HEK293 (cell line): ENCODE results near the gene F2R.
A peak's percentile ranks its signal among the peaks of the same experiment; 100 is the strongest.

Experiments
- CTCF ChIA-PET: fragments of 350-600 bp; formaldehyde crosslinking; extraction: SDS; loops from one replicate; lab custom pipeline; 2021; ENCODE audit warnings: antibody characterized with exemption; lab: Yijun Ruan, JAX
- POLR2A ChIA-PET: fragments of 300-600 bp; formaldehyde crosslinking; extraction: SDS; loops from one replicate; lab custom pipeline; 2020; ENCODE audit warnings: antibody characterized with exemption, inconsistent platforms; lab: Yijun Ruan, JAX
- H3K27ac ChIP-seq: fragments of 200-500 bp; sonication (Bioruptor generic); 2 replicates; pipeline ENCODE4 v1.5.1; 2014; ENCODE audit warnings: low read depth, low read length, control low read depth, inconsistent platforms; ENCODE audit errors: extremely low read depth
- H3K36me3 ChIP-seq, 2 experiments: fragments of 200-500 bp in 1 of 2; sonication (Bioruptor generic) in 1 of 2; 1 replicate in 1 of 2; 2 replicates in 1 of 2; pipeline ENCODE4 v1.5.1; 2014 to 2017; ENCODE audit warnings: inconsistent platforms in 2 of 2, low read length in 2 of 2; ENCODE audit not compliant: control insufficient read depth in 2 of 2, insufficient read depth in 1 of 2
- H3K4me1 ChIP-seq: fragments of 200-500 bp; sonication (Bioruptor generic); 2 replicates; pipeline ENCODE4 v1.5.1; 2014; ENCODE audit warnings: mild to moderate bottlenecking, low read length, inconsistent platforms; ENCODE audit not compliant: control insufficient read depth, insufficient read depth
- H3K4me3 ChIP-seq: 2 replicates; pipeline ENCODE4 v1.5.1; 2011; ENCODE audit warnings: low read depth, mild to moderate bottlenecking, control low read depth, low read length, moderate library complexity
- H3K9me3 ChIP-seq: fragments of 200-500 bp; sonication (Bioruptor generic); 2 replicates; pipeline ENCODE4 v1.5.1; 2014; ENCODE audit warnings: low read depth, low read length, inconsistent platforms; ENCODE audit not compliant: control insufficient read depth, insufficient read depth
- GLIS1 ChIP-seq: fragments of 450-650 bp; formaldehyde crosslinking; IDR thresholded peaks from 2 replicates; pipeline ENCODE4 v1.5.1; 2016; ENCODE audit warnings: missing biosample characterization, missing genetic modification characterization
- GLIS2 ChIP-seq: fragments of 450-650 bp; formaldehyde crosslinking; IDR thresholded peaks from 2 replicates; pipeline ENCODE4 v1.5.1; 2016; ENCODE audit warnings: missing biosample characterization, missing genetic modification characterization
- HIC1 ChIP-seq: fragments of 450-650 bp; formaldehyde crosslinking; IDR thresholded peaks from 2 replicates; pipeline ENCODE4 v1.5.1; 2016; ENCODE audit warnings: missing biosample characterization, missing genetic modification characterization
- KLF8 ChIP-seq: fragments of 450-650 bp; formaldehyde crosslinking; IDR thresholded peaks from 2 replicates; pipeline ENCODE4 v1.5.1; 2016; ENCODE audit warnings: missing biosample characterization, missing genetic modification characterization
- PBX3 ChIP-seq: sonication (generic); formaldehyde crosslinking; IDR thresholded peaks from 2 replicates; pipeline ENCODE4 v1.8.1; 2022; ENCODE audit warnings: mild to moderate bottlenecking, moderate library complexity, missing genetic modification reagents
- ZBTB10 ChIP-seq: fragments of 450-650 bp; formaldehyde crosslinking; IDR thresholded peaks from 2 replicates; pipeline ENCODE4 v1.5.1; 2016; ENCODE audit warnings: missing biosample characterization, missing genetic modification characterization
- ZBTB20 ChIP-seq: fragments of 450-650 bp; formaldehyde crosslinking; IDR thresholded peaks from 2 replicates; pipeline ENCODE4 v1.5.1; 2016; ENCODE audit warnings: missing biosample characterization, missing genetic modification characterization
- ZBTB7A ChIP-seq: fragments of 450-650 bp; formaldehyde crosslinking; IDR thresholded peaks from 2 replicates; pipeline ENCODE4 v1.5.1; 2016; ENCODE audit warnings: low read depth, missing biosample characterization, missing genetic modification characterization
- ZNF202 ChIP-seq: fragments of 450-650 bp; formaldehyde crosslinking; IDR thresholded peaks from 2 replicates; pipeline ENCODE4 v1.5.1; 2016; ENCODE audit warnings: missing biosample characterization, missing genetic modification characterization, borderline replicate concordance
- ZNF423 ChIP-seq: fragments of 450-650 bp; formaldehyde crosslinking; IDR thresholded peaks from 2 replicates; pipeline ENCODE4 v1.5.1; 2016; ENCODE audit warnings: missing biosample characterization, missing genetic modification characterization
- ZNF529 ChIP-seq: fragments of 450-650 bp; formaldehyde crosslinking; IDR thresholded peaks from 2 replicates; pipeline ENCODE4 v1.5.1; 2017; ENCODE audit warnings: missing genetic modification characterization, missing biosample characterization; ENCODE audit not compliant: insufficient replicate concordance
- TF ChIP-seq, protein P1 (sequence below): fragments of 450-650 bp; formaldehyde crosslinking; IDR thresholded peaks from 2 replicates; pipeline ENCODE4 v1.5.1; 2016; ENCODE audit warnings: missing biosample characterization, missing genetic modification characterization, borderline replicate concordance
- TF ChIP-seq, protein P2 (sequence below): fragments of 450-650 bp; formaldehyde crosslinking; IDR thresholded peaks from 2 replicates; pipeline ENCODE4 v1.5.1; 2016; ENCODE audit warnings: missing biosample characterization, missing genetic modification characterization
- TF ChIP-seq, protein P3 (sequence below): fragments of 450-650 bp; formaldehyde crosslinking; IDR thresholded peaks from 2 replicates; pipeline ENCODE4 v1.5.1; 2017; ENCODE audit warnings: missing biosample characterization, missing genetic modification characterization

F2R gene

DNA sequence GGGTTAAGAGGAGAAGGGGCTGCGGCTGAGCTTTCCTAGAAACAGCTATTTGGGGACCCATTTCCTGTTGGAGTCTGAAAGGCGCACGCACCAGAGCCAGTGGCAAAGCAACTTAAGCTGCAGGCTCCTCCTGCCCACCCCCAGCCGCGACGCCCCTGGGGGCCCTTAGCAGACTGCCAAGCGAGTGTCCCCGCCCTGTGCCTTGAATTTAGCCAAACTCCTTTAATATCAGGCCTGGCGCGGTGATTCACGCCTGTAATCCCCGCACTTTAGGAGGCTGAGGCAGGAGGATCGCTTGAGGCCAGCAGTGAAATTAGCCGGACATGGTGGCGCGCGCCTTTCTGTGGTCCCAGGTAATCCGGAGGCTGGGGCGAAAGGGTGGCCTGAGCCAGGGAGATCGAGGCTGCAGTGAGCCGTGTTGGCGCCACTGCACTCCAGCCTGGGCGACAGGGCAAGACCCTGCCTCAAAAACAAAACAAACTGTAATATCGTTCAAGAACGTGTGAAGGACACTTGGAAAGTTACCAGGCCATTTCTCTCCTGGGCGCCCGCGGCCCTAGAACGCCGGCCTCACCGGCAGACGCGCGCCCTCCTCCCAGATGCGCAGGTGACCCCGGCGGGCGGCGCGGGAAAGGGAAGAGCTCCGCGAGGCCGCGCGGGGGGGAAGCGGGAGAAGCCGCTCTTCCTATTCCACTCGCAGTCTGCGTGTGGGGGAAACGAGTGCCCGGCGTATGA is 1.0 kb upstream of the F2R start:
- H3K27ac ChIP-seq = no peak overlapping the region
- no peaks in the 10 kb centered on the region for H3K36me3 ChIP-seq
- H3K4me3 ChIP-seq = no peak overlapping the region
- H3K4me1 ChIP-seq = peaks cover 3% of the 10 kb centered on the region; the same call in 1 of the 2 replicates
- POLR2A ChIA-PET = interaction anchor here (0.7 kb wide), 1 partner anchor 61 kb away, joined by 5 read pairs; no protein-coding TSS in a partner anchor
- H3K9me3 ChIP-seq = no peaks in the 10 kb centered on the region
- no peak for TF ChIP-seq KLF8 (tag by site-specific recombination)
- TF ChIP-seq, protein P1, sequence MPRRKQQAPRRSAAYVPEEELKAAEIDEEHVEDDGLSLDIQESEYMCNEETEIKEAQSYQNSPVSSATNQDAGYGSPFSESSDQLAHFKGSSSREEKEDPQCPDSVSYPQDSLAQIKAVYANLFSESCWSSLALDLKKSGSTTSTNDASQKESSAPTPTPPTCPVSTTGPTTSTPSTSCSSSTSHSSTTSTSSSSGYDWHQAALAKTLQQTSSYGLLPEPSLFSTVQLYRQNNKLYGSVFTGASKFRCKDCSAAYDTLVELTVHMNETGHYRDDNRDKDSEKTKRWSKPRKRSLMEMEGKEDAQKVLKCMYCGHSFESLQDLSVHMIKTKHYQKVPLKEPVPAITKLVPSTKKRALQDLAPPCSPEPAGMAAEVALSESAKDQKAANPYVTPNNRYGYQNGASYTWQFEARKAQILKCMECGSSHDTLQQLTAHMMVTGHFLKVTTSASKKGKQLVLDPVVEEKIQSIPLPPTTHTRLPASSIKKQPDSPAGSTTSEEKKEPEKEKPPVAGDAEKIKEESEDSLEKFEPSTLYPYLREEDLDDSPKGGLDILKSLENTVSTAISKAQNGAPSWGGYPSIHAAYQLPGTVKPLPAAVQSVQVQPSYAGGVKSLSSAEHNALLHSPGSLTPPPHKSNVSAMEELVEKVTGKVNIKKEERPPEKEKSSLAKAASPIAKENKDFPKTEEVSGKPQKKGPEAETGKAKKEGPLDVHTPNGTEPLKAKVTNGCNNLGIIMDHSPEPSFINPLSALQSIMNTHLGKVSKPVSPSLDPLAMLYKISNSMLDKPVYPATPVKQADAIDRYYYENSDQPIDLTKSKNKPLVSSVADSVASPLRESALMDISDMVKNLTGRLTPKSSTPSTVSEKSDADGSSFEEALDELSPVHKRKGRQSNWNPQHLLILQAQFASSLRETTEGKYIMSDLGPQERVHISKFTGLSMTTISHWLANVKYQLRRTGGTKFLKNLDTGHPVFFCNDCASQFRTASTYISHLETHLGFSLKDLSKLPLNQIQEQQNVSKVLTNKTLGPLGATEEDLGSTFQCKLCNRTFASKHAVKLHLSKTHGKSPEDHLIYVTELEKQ (tag by site-specific recombination) = no peak
- TF ChIP-seq PBX3 (CRISPR knock-in tag) = 0 out of 2 replicates have a peak, but pooled peaks have one; percentile 11
- TF ChIP-seq, all 188 proteins: peak for 1
- CTCF ChIA-PET = interaction anchor here (0.6 to 1.0 kb wide), 5 partner anchors 39 to 399 kb away, joined by 3 to 5 read pairs (median 4); no protein-coding TSS in a partner anchor

DNA sequence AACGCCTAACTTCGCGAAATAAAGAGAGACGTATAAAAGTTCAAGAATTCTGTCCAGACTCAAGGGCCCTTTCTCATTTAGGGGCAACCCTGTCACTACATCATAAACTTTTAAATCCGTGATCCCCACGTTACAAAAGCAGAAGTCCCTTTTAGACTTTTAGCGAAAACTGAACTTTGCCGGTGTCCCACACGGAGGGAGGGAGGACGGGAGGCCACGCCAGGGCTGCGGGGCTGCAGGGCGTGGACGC is 515 bp upstream of the F2R start:
- Histone ChIP-seq H3K36me3 (no peaks in the 10 kb centered on the region), H3K4me3 (peak overlapping the region; percentile 85), H3K9me3 (no peaks in the 10 kb centered on the region), H3K4me1 (no peaks in the 10 kb centered on the region), H3K27ac (no peak overlapping the region; the same call in 1 of the 2 replicates)
- POLR2A ChIA-PET = interaction anchor here (0.7 kb wide), 1 partner anchor 61 kb away, joined by 5 read pairs; no protein-coding TSS in a partner anchor
- CTCF ChIA-PET = interaction anchor here (0.6 kb wide), 2 partner anchors 150 to 399 kb away, joined by 4 to 5 read pairs; no protein-coding TSS in a partner anchor
- TF ChIP-seq, protein P2, sequence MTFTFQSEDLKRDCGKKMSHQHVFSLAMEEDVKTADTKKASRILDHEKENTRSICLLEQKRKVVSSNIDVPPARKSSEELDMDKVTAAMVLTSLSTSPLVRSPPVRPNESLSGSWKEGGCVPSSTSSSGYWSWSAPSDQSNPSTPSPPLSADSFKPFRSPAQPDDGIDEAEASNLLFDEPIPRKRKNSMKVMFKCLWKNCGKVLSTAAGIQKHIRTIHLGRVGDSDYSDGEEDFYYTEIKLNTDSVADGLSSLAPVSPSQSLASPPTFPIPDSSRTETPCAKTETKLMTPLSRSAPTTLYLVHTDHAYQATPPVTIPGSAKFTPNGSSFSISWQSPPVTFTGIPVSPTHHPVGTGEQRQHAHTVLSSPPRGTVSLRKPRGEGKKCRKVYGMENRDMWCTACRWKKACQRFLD (tag by site-specific recombination) = no peak
- 0 out of 2 replicates have a peak, but pooled peaks have one; percentile 7 for TF ChIP-seq ZNF202 (tag by site-specific recombination)

DNA sequence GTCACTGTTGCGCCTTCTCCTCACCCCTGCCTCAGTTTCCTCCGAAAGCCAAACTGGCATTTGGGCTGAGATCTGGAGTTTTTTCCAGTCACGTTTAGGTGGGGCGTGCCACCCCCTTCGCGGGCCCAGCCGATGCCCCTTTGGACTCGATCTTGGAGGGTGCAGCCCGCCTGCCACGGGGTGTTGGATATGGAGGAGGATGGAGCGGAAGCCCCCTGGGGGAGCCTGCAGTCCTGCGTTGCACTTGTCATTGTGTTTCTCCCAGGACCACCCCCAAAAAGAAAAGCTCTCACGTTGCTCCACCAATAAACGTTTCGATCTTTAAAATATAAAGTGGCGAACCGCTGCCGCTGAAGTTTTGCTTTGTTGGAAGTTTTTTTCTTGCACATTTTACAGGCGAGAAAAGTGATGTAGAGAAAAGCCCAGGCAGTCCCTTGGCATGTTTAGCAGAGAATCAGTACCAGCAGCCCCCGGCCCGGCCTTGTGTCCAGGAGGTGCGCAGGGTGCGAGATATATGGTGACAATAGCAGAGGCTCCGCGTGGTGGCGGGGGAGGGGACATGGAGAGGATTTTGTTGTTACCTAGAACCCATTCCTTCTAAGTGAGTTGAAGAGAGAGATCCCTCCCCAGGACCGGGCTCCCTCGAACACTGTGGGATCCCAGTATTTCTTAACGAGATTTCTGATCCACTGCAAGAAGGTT is 681 bp downstream of the F2R start:
- Histone ChIP-seq H3K4me1 (no peaks in the 10 kb centered on the region), H3K36me3 (no peaks in the 10 kb centered on the region), H3K27ac (peak overlapping the region; percentile 74; the same call in 1 of the 2 replicates), H3K4me3 (peak overlapping the region; percentile 85), H3K9me3 (no peaks in the 10 kb centered on the region)
- ChIA-PET POLR2A (no interaction called here), CTCF (interaction anchor here (0.6 to 3.4 kb wide), 5 partner anchors 17 to 324 kb away, joined by 3 to 25 read pairs (median 5); no protein-coding TSS in a partner anchor)
- TF ChIP-seq GLIS1 (tag by site-specific recombination) (0 out of 2 replicates have a peak, but pooled peaks have one; percentile 11), ZBTB7A (no peak), HIC1 (0 out of 2 replicates have a peak, but pooled peaks have one; percentile 71), ZBTB20 (tag by site-specific recombination) (no peak), ZNF423 (no peak), GLIS2 (peak; percentile 51), ZNF529 (peak; percentile 63), ZBTB10 (tag by site-specific recombination) (peak; percentile 67; the same call in 1 of the 2 replicates)
- TF ChIP-seq, protein P3, sequence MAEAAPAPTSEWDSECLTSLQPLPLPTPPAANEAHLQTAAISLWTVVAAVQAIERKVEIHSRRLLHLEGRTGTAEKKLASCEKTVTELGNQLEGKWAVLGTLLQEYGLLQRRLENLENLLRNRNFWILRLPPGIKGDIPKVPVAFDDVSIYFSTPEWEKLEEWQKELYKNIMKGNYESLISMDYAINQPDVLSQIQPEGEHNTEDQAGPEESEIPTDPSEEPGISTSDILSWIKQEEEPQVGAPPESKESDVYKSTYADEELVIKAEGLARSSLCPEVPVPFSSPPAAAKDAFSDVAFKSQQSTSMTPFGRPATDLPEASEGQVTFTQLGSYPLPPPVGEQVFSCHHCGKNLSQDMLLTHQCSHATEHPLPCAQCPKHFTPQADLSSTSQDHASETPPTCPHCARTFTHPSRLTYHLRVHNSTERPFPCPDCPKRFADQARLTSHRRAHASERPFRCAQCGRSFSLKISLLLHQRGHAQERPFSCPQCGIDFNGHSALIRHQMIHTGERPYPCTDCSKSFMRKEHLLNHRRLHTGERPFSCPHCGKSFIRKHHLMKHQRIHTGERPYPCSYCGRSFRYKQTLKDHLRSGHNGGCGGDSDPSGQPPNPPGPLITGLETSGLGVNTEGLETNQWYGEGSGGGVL = peak; percentile 88
